ENCODE results near the gene PLEKHA1. TPM values are rescaled to one million over a fixed set of nuclear protein-coding genes. Genes with fewer than 3 reads are reported as not detected.

Gene PLEKHA1
- total and polyA plus RNA-seq, 8 donors: 9.0 to 61.8 (median 19.6) TPM

GRCh38 chr10:122387572-122387971 lies 13.1 kb downstream of the PLEKHA1 start:
- Histone ChIP-seq H3K4me3 (no peak overlapping the region), H3K27me3 (no peaks in the 10 kb centered on the region), H3K9me3 (no peaks in the 10 kb centered on the region), H3K27ac (no peak overlapping the region), H3K4me1 (peaks cover 3 to 25% (median 8%) of the 10 kb centered on the region in 4 donors), H3K36me3 (peaks cover 0 to 3% (median 0%) of the 10 kb centered on the region in 4 donors)
- WGBS, 5 donors: 90 to 100% (median 96%) methylated on average over 2 of the region's 2 CpGs
- no peak for DNase-seq
- intact Hi-C loops (cut with DNase I; ENCODE audit: low total_unique reads): no loop called here
- no peak for TF ChIP-seq POLR2AphosphoS5 (IDR thresholded peaks at IDR 0.05)
- no peak for TF ChIP-seq POLR2A (IDR thresholded peaks at IDR 0.05)
- no peak for TF ChIP-seq CTCF (IDR thresholded peaks at IDR 0.05)
- no peak for TF ChIP-seq EP300 (IDR thresholded peaks at IDR 0.05)

GRCh38 chr10:122388287-122388997 lies 13.9 kb downstream of the PLEKHA1 start:
- peaks cover 3 to 30% (median 11%) of the 10 kb centered on the region in 4 donors for H3K4me1 ChIP-seq
- peaks cover 0 to 5% (median 3%) of the 10 kb centered on the region in 4 donors for H3K36me3 ChIP-seq
- H3K27me3 ChIP-seq: no peaks in the 10 kb centered on the region
- H3K9me3 ChIP-seq: no peaks in the 10 kb centered on the region
- no peak overlapping the region for H3K27ac ChIP-seq
- no peak for DNase-seq
- intact Hi-C loops (cut with DNase I; ENCODE audit: low total_unique reads): no loop called here
- no peak for TF ChIP-seq EP300 (IDR thresholded peaks at IDR 0.05)
- TF ChIP-seq POLR2AphosphoS5 (IDR thresholded peaks at IDR 0.05): no peak
- TF ChIP-seq POLR2A (IDR thresholded peaks at IDR 0.05): no peak
- no peak for TF ChIP-seq CTCF (IDR thresholded peaks at IDR 0.05)
- WGBS, 5 donors: 77 to 96% (median 85%) methylated on average over 1 of the region's 1 CpG
- no peak overlapping the region for H3K4me3 ChIP-seq

GRCh38 chr10:122390271-122390670 lies 15.8 kb downstream of the PLEKHA1 start:
- no peak overlapping the region for H3K27ac ChIP-seq
- intact Hi-C loops (cut with DNase I; ENCODE audit: low total_unique reads): no loop called here
- H3K4me3 ChIP-seq: no peak overlapping the region
- H3K36me3 ChIP-seq: peaks cover 8 to 22% (median 19%) of the 10 kb centered on the region in 4 donors
- no peaks in the 10 kb centered on the region for H3K9me3 ChIP-seq
- WGBS, 5 donors: 85 to 99% (median 94%) methylated on average over 3 of the region's 3 CpGs
- no peak for DNase-seq
- no peaks in the 10 kb centered on the region for H3K27me3 ChIP-seq
- TF ChIP-seq EP300 (IDR thresholded peaks at IDR 0.05) (no peak), POLR2A (IDR thresholded peaks at IDR 0.05) (no peak), CTCF (IDR thresholded peaks at IDR 0.05) (no peak), POLR2AphosphoS5 (IDR thresholded peaks at IDR 0.05) (no peak)
- peaks cover 3 to 30% (median 11%) of the 10 kb centered on the region in 4 donors for H3K4me1 ChIP-seq

GRCh38 chr10:122390679-122391078 lies 16.2 kb downstream of the PLEKHA1 start:
- Histone ChIP-seq H3K36me3 (peaks cover 8 to 26% (median 22%) of the 10 kb centered on the region in 4 donors), H3K9me3 (no peaks in the 10 kb centered on the region), H3K4me1 (peaks cover 3 to 29% (median 11%) of the 10 kb centered on the region in 4 donors), H3K27ac (no peak overlapping the region), H3K4me3 (no peak overlapping the region), H3K27me3 (no peaks in the 10 kb centered on the region)
- no peak for TF ChIP-seq CTCF (IDR thresholded peaks at IDR 0.05)
- TF ChIP-seq EP300 (IDR thresholded peaks at IDR 0.05): no peak
- TF ChIP-seq POLR2A (IDR thresholded peaks at IDR 0.05): no peak
- TF ChIP-seq POLR2AphosphoS5 (IDR thresholded peaks at IDR 0.05): no peak
- WGBS, 5 donors: 27 to 42% (median 31%) methylated on average over 3 of the region's 3 CpGs
- intact Hi-C loops (cut with DNase I; ENCODE audit: low total_unique reads): no loop called here
- no peak for DNase-seq

Measured in stomach (tissue), 9 donors.